ENCODE measurements around the gene CCDC12. TPM values are rescaled to one million over a fixed set of nuclear protein-coding genes. Genes with fewer than 3 reads are reported as not detected.
A peak's percentile ranks its signal among the peaks of the same experiment; 100 is the strongest.

CCDC12 gene
- total and polyA plus RNA-seq, 9 of the 15 experiments (the other 6 are each of a cell fraction or from before 2014, with no cell fraction given), result 8.9 to 201 (median 86.9) TPM

- TF ChIP-seq HNRNPH1 (optimal IDR thresholded peaks at IDR 0.05; ENCODE audit: low read depth, low read length) (no peak), GTF2B (IDR thresholded peaks at IDR 0.05; ENCODE audit: extremely low read depth, insufficient read length) (no peak), ELF1 (tag; IDR thresholded peaks at IDR 0.05) (no peak), ELF4 (CRISPR knock-in tag; IDR thresholded peaks at IDR 0.05) (no peak), ZNF143 (CRISPR knock-in tag; IDR thresholded peaks at IDR 0.05) (no peak), RBM15 (IDR thresholded peaks at IDR 0.05; ENCODE audit: insufficient read depth, low read length) (no peak), NFYB (IDR thresholded peaks at IDR 0.05; ENCODE audit: extremely low read depth, insufficient read length) (no peak), USF2 (CRISPR knock-in tag; IDR thresholded peaks at IDR 0.05) (no peak), BHLHE40 (IDR thresholded peaks at IDR 0.05; ENCODE audit: low read length) (no peak), ZMIZ1 (IDR thresholded peaks at IDR 0.05; ENCODE audit: low read depth in 2 of 2, low read length in 2 of 2) (no peak), NBN (IDR thresholded peaks at IDR 0.05; ENCODE audit: low read depth) (peak; percentile 93; the same call in 1 of the 2 replicates), RCOR1 (IDR thresholded peaks at IDR 0.05; ENCODE audit: borderline replicate concordance in 1 of 2, low read depth in 2 of 2, low read length in 2 of 2) (peak in 1 of 2 experiments; percentile 86; a peak in 2 of 4 replicates), ILF3 (IDR thresholded peaks at IDR 0.05; ENCODE audit: borderline replicate concordance) (no peak), KHSRP (IDR thresholded peaks at IDR 0.05) (no peak), SETDB1 (IDR thresholded peaks at IDR 0.05; ENCODE audit: low read length) (no peak), EGR1 (conservative IDR thresholded peaks at IDR 0.05) (no peak), ZNF75A (CRISPR knock-in tag; IDR thresholded peaks at IDR 0.05) (no peak), ZFP36 (IDR thresholded peaks at IDR 0.05; ENCODE audit: low read depth, low read length, partially characterized antibody) (no peak), GATAD2A (IDR thresholded peaks at IDR 0.05) (0 out of 2 replicates have a peak, but pooled peaks have one; percentile 88), SPI1 (IDR thresholded peaks at IDR 0.05; ENCODE audit: borderline replicate concordance, low read depth, low read length) (0 out of 2 replicates have a peak, but pooled peaks have one; percentile 16), RBM17 (IDR thresholded peaks at IDR 0.05; ENCODE audit: borderline replicate concordance, low read depth, low read length) (no peak)
Measured at GRCh38 chr3:46947981-46948791, 28.4 kb downstream of the CCDC12 start (continued).
